RWPE1 (cell line): ENCODE data around the gene OSBP2.

ENCODE experiments used
- CTCF ChIA-PET: fragments of 350-600 bp; sonication (Branson Sonifier 250); formaldehyde crosslinking; extraction: SDS; loops from one replicate; lab custom pipeline; 2021; lab: Yijun Ruan, JAX
- POLR2A ChIA-PET: fragments of 400-600 bp; formaldehyde crosslinking; extraction: SDS; loops from one replicate; lab custom pipeline; 2020; ENCODE audit warnings: antibody characterized with exemption; ENCODE audit not compliant: low non-redundant PET; lab: Yijun Ruan, JAX
- DNase-seq: peaks from one replicate; pipeline ENCODE4 v3.0.0; 2012; ENCODE audit warnings: low spot score
- H3K27ac ChIP-seq: fragments of 450-650 bp; 2 replicates; pipeline ENCODE4 v1.5.1; 2017
- CTCF ChIP-seq: fragments of 450-650 bp; conservative IDR thresholded peaks from 2 replicates; pipeline ENCODE4 v1.5.1; 2017; ENCODE audit warnings: low read depth, mild to moderate bottlenecking

Gene OSBP2

DNA sequence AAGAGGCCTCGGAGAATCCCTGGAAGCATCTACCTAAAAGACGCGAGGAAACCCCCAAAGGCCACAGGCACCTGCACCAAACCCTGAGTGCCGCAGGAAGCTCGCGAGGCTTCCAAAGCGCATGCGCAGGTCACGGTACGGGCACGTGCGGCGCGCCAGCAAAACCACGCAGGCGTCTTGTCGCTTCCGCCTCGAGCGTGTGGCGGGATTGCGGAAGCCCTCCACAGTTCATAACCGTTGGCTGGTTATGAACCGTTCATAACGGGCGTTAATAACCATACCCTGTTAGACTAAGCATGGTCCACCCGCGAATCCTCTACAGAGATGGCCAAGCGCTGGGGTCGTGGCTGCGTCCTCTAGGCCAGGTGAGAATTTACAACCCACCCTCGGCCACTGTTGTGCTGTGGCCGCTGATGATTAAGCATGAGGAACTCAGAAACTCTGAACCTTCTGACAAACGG is 227.5 kb downstream of the OSBP2 start:
- TF ChIP-seq CTCF, result no peak
- CTCF ChIA-PET, result interaction anchor here (1.2 kb wide), 1 partner anchor 161 kb away, joined by 3 read pairs; no protein-coding TSS in a partner anchor
- H3K27ac ChIP-seq, result no peak overlapping the region
- DNase-seq, result no peak
- POLR2A ChIA-PET, result no interaction called here

GRCh38 chr22:30923168-30923900 is 228.7 kb downstream of the OSBP2 start:
- H3K27ac ChIP-seq, result no peak overlapping the region
- no peak for TF ChIP-seq CTCF
- DNase-seq, result no peak
- POLR2A ChIA-PET, result no interaction called here
- CTCF ChIA-PET, result interaction anchor here (1.2 kb wide), 1 partner anchor 160 kb away, joined by 3 read pairs; no protein-coding TSS in a partner anchor

DNA sequence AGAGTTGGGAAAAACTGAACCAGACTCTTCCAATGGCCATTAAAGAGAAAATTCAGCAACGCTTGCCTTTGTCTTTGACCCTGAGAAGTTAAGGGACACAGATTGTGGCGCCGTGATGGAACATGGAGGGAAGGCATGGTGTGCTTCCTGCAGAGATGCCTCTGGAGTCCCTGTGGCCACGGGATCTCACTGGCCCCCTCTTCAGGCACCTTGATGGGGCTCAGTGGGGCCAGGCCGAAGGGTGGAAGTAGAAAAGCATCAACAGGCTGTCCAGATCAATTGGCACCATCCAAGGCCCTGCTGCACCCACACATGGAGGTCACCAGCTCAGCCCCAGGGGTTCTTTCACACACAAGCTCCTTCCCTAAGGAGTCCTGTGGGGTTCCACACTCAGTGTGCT is 231.0 kb downstream of the OSBP2 start:
- POLR2A ChIA-PET, result no interaction called here
- no peak for DNase-seq
- CTCF ChIA-PET, result interaction anchor here (0.5 kb wide), 1 partner anchor 186 kb away, joined by 3 read pairs; no protein-coding TSS in a partner anchor
- no peak overlapping the region for H3K27ac ChIP-seq
- no peak for TF ChIP-seq CTCF

DNA sequence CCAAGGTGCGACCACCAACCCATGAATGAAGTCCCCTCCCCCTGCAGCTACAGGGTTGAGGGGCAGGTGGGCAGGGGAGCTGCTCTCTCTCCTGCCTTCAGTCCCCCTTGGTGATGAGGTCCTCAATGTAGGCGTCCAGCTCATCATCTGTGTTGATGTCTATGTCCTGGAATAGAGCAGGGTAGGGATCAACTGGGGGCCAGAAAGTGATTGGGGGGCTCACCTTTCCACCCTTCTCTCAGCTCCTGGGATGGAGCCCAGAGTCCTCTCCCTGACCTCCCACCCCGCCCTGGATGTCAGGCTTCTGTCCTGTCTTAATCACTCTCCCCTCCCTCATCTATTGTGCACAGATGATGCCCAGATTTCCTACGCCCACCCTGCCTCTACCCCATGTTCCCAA is 232.0 kb downstream of the OSBP2 start:
- CTCF ChIA-PET, result no interaction called here
- no peak for DNase-seq
- TF ChIP-seq CTCF, result no peak
- no peak overlapping the region for H3K27ac ChIP-seq
- POLR2A ChIA-PET, result no interaction called here

DNA sequence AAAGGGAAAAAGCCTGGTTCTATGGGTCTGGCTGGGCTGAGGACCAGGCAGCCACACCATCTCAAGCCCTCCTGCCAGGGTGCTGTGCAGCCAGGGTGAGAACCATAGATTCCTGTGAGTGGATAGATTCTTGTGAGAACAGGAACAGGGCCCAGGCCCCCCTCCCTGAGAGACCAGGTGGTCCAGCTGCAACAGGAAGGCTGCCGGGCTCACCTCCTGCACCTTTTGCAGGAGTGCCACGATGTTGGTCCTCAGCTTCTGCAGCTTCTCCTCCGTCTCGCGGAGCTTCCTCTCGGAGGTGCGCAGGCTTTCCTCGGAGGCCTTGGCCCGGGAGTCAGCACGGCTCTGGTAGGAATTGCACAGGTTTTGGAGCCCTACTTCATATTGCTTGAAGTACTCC is 233.1 kb downstream of the OSBP2 start:
- no peak overlapping the region for H3K27ac ChIP-seq
- no peak for TF ChIP-seq CTCF
- ChIA-PET POLR2A (no interaction called here), CTCF (no interaction called here)
- DNase-seq, result no peak

GRCh38 chr22:30928401-30928800 is 233.7 kb downstream of the OSBP2 start:
- DNase-seq, result no peak
- CTCF ChIA-PET, result no interaction called here
- TF ChIP-seq CTCF, result no peak
- POLR2A ChIA-PET, result no interaction called here
- no peak overlapping the region for H3K27ac ChIP-seq
